Ishikawa (cell line): ENCODE results near the gene ITPA.
A peak's percentile ranks its signal among the peaks of the same experiment; 100 is the strongest.

ENCODE experiments used
- CEBPB ChIP-seq: IDR thresholded peaks from 2 replicates; pipeline ENCODE4 v1.6.1; 2012
- CREB1 ChIP-seq: IDR thresholded peaks from 2 replicates; pipeline ENCODE4 v1.6.1; 2012; ENCODE audit warnings: low read depth
- EGR1 ChIP-seq: IDR thresholded peaks from 2 replicates; pipeline ENCODE4 v1.6.1; 2012
- EP300 ChIP-seq: IDR thresholded peaks from 2 replicates; pipeline ENCODE4 v1.6.1; 2012; ENCODE audit warnings: borderline replicate concordance
- FOXM1 ChIP-seq: IDR thresholded peaks from 2 replicates; pipeline ENCODE4 v1.6.1; 2012; ENCODE audit warnings: low read depth, borderline replicate concordance
- MAX ChIP-seq: IDR thresholded peaks from 2 replicates; pipeline ENCODE4 v1.6.1; 2012
- NFIC ChIP-seq: IDR thresholded peaks from 2 replicates; pipeline ENCODE4 v1.6.1; 2012
- RAD21 ChIP-seq: IDR thresholded peaks from 2 replicates; pipeline ENCODE4 v1.6.1; 2012; ENCODE audit warnings: low read depth
- REST ChIP-seq: IDR thresholded peaks from 2 replicates; pipeline ENCODE4 v1.6.1; 2012; ENCODE audit warnings: low read depth, mild to moderate bottlenecking
- TAF1 ChIP-seq: IDR thresholded peaks from 2 replicates; pipeline ENCODE4 v1.6.1; 2012; ENCODE audit warnings: low read depth, mild to moderate bottlenecking
- TCF12 ChIP-seq: IDR thresholded peaks from 2 replicates; pipeline ENCODE4 v1.6.1; 2012; ENCODE audit warnings: low read depth
- TEAD4 ChIP-seq: IDR thresholded peaks from 2 replicates; pipeline ENCODE4 v1.6.1; 2012
- YY1 ChIP-seq: IDR thresholded peaks from 2 replicates; pipeline ENCODE4 v1.6.1; 2012; ENCODE audit warnings: low read depth
- ZBTB7A ChIP-seq: IDR thresholded peaks from 2 replicates; pipeline ENCODE4 v1.6.1; 2012; ENCODE audit warnings: low read depth
- TF ChIP-seq, protein P1 (sequence below): IDR thresholded peaks from 2 replicates; pipeline ENCODE4 v1.6.1; 2012

Gene ITPA

GRCh38 chr20:3172126-3172932 is 37.0 kb upstream of the ITPA start:
- TF ChIP-seq MAX (no peak), TAF1 (no peak), CEBPB (no peak), NFIC (no peak), EGR1 (no peak), RAD21 (no peak), ZBTB7A (no peak), REST (no peak), YY1 (no peak), EP300 (no peak), CREB1 (no peak)

GRCh38 chr20:3172933-3173609 is 36.2 kb upstream of the ITPA start, which contains the start of gene LZTS3:
LZTS3 (minus strand) TSS chr20:3173549; CDS start chr20:3167163, 6,386 bp downstream.
- TF ChIP-seq EGR1 (no peak), NFIC (no peak), ZBTB7A (peak; percentile 96), TAF1 (no peak), EP300 (no peak), TCF12 (peak; percentile 26; the same call in 1 of the 2 replicates), CREB1 (peak; percentile 29; the same call in 1 of the 2 replicates)
- TF ChIP-seq, protein P1, sequence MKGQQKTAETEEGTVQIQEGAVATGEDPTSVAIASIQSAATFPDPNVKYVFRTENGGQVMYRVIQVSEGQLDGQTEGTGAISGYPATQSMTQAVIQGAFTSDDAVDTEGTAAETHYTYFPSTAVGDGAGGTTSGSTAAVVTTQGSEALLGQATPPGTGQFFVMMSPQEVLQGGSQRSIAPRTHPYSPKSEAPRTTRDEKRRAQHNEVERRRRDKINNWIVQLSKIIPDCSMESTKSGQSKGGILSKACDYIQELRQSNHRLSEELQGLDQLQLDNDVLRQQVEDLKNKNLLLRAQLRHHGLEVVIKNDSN = no peak

DNA sequence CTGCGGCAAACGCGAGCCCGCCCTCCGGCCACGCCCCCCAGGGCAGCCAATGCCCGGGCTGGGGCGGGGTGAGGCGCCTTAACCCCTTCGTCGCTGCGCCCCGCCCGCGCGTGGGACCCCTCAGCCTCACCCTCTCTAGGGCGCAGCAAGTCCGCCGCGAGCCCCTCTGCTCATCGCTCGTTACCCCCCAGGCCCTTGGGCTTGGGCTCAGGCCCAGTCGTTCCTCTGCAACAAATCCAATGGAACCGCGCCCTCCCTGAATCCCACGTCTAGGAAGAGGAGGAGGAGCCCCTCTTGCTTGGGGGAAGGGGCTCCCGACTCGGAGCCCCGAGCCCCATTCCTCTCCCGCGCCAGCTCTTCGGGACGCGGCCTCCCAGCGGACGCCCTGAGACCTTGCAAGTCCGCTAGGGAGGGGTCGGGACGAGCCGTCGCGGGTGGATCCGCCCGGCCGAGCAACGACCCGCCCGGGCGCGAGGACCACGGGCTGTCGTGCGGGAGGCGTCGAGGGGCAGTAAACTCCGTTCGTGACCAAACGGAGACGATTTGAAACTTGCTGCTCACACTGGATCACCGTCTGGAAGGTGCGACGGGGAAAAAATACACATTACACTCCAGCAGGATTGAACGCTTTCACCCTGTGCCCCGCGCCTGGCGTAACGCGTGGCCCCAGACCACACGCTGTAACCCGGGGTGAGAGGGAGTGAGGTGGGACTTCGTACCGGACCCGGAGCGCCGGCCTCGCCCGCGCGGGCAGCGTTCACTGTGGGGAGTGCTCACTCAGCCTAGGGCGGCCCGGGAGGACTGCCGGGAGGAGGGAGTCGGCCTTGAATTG is 35.5 kb upstream of the ITPA start:
- TF ChIP-seq EGR1 (0 out of 2 replicates have a peak, but pooled peaks have one; percentile 42), FOXM1 (no peak), MAX (peak; percentile 80), TAF1 (peak; percentile 43; the same call in 1 of the 2 replicates), ZBTB7A (peak; percentile 100), CEBPB (no peak), CREB1 (0 out of 2 replicates have a peak, but pooled peaks have one; percentile 3), TCF12 (no peak)
- TF ChIP-seq, protein P1 = peak; percentile 6; the same call in 1 of the 2 replicates

DNA sequence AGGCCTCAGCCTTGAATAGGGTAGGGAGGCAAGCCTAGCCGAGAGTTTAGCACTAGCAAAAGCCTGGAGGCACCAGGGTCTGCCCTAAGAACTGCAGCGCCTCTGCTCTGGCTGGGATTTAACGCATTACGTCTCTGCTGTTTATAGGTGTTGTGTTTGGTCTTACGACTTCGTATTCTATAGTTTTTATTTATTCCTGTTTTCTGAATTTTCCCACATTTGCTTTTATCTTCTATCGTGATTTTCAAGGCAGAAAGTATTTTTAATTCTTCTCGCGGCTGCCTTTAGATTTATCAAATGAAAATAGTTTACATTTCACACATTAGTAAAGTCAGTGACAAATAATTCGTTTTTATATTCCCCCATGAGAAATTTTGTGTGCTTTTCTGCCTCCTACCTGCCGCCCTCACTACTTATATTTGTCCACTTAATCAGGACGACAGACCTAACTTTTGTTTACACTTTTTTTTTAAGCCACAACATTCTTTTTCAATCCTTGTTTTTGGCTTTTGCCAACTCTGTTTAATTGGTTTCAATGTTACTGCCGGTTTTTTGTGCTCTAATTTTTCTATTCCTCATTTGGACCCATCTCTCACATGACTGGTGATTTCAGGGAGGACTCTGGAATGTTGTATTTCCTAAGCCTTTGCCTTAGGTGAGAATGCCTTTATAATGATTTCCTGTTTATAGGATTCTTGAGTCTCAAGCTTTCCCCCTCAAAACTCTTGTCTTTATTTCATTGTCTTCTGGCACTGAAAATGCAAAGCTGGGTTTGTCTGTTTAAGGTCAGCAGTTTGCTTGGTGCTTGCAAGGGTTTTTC is 34.6 kb upstream of the ITPA start:
- TF ChIP-seq TAF1 = no peak
- no peak for TF ChIP-seq CEBPB
- no peak for TF ChIP-seq TEAD4
- no peak for TF ChIP-seq REST
- TF ChIP-seq YY1 = no peak
- TF ChIP-seq FOXM1 = no peak
- TF ChIP-seq, protein P1 = no peak
- TF ChIP-seq NFIC = no peak
- TF ChIP-seq CREB1 = no peak
- no peak for TF ChIP-seq RAD21
- no peak for TF ChIP-seq ZBTB7A
- TF ChIP-seq EP300 = no peak
